Astrocyte (in vitro differentiated cells and primary cell): Measurements from ENCODE around the gene EPN2. TPM values are rescaled to one million over a fixed set of nuclear protein-coding genes. Genes with fewer than 3 reads are reported as not detected.

Source experiments
- DNase-seq: peaks from one replicate; pipeline ENCODE4 v3.0.0-alpha.2; 2010; ENCODE audit warnings: low read depth
- FAIRE-seq: peaks from 2 replicates; lab custom pipeline; 2011; peaks lifted over from hg19 to GRCh38; lab: Jason Lieb, UNC
- H2AFZ ChIP-seq: 2 replicates; pipeline ENCODE4 v1.6.0; 2012; ENCODE audit warnings: low read depth, low read length, inconsistent platforms
- H3K27ac ChIP-seq: 2 replicates; pipeline ENCODE4 v1.5.1; 2011; ENCODE audit warnings: low read depth, low read length, inconsistent platforms
- H3K27me3 ChIP-seq: 2 replicates; pipeline ENCODE4 v1.6.0; 2011; ENCODE audit warnings: low read length, inconsistent platforms; ENCODE audit not compliant: insufficient read depth
- H3K36me3 ChIP-seq: 2 replicates; pipeline ENCODE4 v1.5.1; 2011; ENCODE audit warnings: low read length, inconsistent platforms; ENCODE audit not compliant: insufficient read depth
- H3K4me1 ChIP-seq: 2 replicates; pipeline ENCODE4 v1.5.1; 2011; ENCODE audit warnings: low read length, inconsistent platforms; ENCODE audit not compliant: insufficient read depth
- H3K4me2 ChIP-seq: 2 replicates; pipeline ENCODE4 v1.6.0; 2012; ENCODE audit warnings: low read length, inconsistent platforms
- H3K4me3 ChIP-seq: 2 replicates; pipeline ENCODE4 v1.5.1; 2011; ENCODE audit warnings: low read depth, mild to moderate bottlenecking, low read length, inconsistent platforms; ENCODE audit not compliant: insufficient read depth
- H3K79me2 ChIP-seq: 2 replicates; pipeline ENCODE4 v1.6.0; 2012; ENCODE audit warnings: mild to moderate bottlenecking, low read length, inconsistent platforms; ENCODE audit not compliant: insufficient read depth
- H3K9ac ChIP-seq: 2 replicates; pipeline ENCODE4 v1.6.0; 2012; ENCODE audit warnings: mild to moderate bottlenecking, low read length, inconsistent platforms
- H3K9me3 ChIP-seq: 2 replicates; pipeline ENCODE4 v1.5.1; 2012; ENCODE audit warnings: low read depth, mild to moderate bottlenecking, low read length, inconsistent platforms; ENCODE audit not compliant: insufficient read depth
- H4K20me1 ChIP-seq: 2 replicates; pipeline ENCODE4 v1.6.0; 2012; ENCODE audit warnings: low read length, inconsistent platforms; ENCODE audit not compliant: insufficient read depth
- H3K27ac Mint-ChIP-seq: one replicate; pipeline ENCODE4 v1.8.0; 2021; ENCODE audit warnings: mild to moderate bottlenecking, mixed read lengths; ENCODE audit not compliant: unreplicated experiment
- H3K27me3 Mint-ChIP-seq: one replicate; pipeline ENCODE4 v1.8.0; 2021; ENCODE audit warnings: low read depth, mixed read lengths; ENCODE audit not compliant: unreplicated experiment
- H3K36me3 Mint-ChIP-seq: one replicate; pipeline ENCODE4 v1.8.0; 2021; ENCODE audit warnings: low read depth, mixed read lengths; ENCODE audit not compliant: unreplicated experiment
- H3K4me1 Mint-ChIP-seq: one replicate; pipeline ENCODE4 v1.8.0; 2021; ENCODE audit warnings: low read depth, mixed read lengths; ENCODE audit not compliant: unreplicated experiment
- H3K4me3 Mint-ChIP-seq: one replicate; pipeline ENCODE4 v1.8.0; 2021; ENCODE audit warnings: mild to moderate bottlenecking, moderate library complexity, mixed read lengths; ENCODE audit not compliant: unreplicated experiment
- H3K9me3 Mint-ChIP-seq: one replicate; pipeline ENCODE4 v1.8.0; 2021; ENCODE audit warnings: mild to moderate bottlenecking, mixed read lengths; ENCODE audit not compliant: unreplicated experiment
- EZH2 ChIP-seq: IDR thresholded peaks from 2 replicates; pipeline ENCODE4 v1.6.1; 2012; ENCODE audit warnings: mild to moderate bottlenecking, low read length, inconsistent platforms; ENCODE audit not compliant: insufficient read depth
- total RNA-seq: library from RNA; stranded (reverse); gene quantifications from 2 replicates; pipeline ENCODE4 v1.2.1, GENCODE V29; 2021
- TF ChIP-seq, protein P1 (sequence below): IDR thresholded peaks from 2 replicates; pipeline ENCODE4 v1.5.1; 2011; ENCODE audit warnings: low read depth, mild to moderate bottlenecking, inconsistent platforms, low read length, moderate library complexity; ENCODE audit not compliant: insufficient read depth

Gene EPN2
- total RNA-seq, 1 donor from 2014 or later, result 48.7 TPM

DNA sequence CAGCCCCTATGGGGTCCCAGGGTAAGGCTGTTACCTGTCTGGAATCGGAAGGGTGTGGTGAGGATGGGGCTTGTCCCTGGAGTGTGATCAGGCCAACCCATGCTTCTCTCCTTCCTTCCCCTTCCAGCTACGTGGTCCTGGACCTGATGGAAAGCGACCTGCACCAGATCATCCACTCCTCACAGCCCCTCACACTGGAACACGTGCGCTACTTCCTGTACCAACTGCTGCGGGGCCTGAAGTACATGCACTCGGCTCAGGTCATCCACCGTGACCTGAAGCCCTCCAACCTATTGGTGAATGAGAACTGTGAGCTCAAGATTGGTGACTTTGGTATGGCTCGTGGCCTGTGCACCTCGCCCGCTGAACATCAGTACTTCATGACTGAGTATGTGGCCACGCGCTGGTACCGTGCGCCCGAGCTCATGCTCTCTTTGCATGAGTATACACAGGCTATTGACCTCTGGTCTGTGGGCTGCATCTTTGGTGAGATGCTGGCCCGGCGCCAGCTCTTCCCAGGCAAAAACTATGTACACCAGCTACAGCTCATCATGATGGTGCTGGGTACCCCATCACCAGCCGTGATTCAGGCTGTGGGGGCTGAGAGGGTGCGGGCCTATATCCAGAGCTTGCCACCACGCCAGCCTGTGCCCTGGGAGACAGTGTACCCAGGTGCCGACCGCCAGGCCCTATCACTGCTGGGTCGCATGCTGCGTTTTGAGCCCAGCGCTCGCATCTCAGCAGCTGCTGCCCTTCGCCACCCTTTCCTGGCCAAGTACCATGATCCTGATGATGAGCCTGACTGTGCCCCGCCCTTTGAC is 143.5 kb downstream of the EPN2 start:
- H3K4me3 Mint-ChIP-seq, result no peak overlapping the region
- H3K27ac Mint-ChIP-seq, result no peak overlapping the region
- Histone ChIP-seq H3K4me1 (peaks cover 17% of the 10 kb centered on the region), H3K27me3 (no peaks in the 10 kb centered on the region), H3K4me3 (no peak overlapping the region), H3K9ac (no peak overlapping the region), H3K4me2 (no peak overlapping the region), H3K36me3 (peaks cover 21% of the 10 kb centered on the region), H3K9me3 (no peaks in the 10 kb centered on the region), H2AFZ (no peak overlapping the region), H3K79me2 (peaks cover 46% of the 10 kb centered on the region), H3K27ac (no peak overlapping the region), H4K20me1 (peaks cover 65% of the 10 kb centered on the region)
- H3K27me3 Mint-ChIP-seq, result no peaks in the 10 kb centered on the region
- no peak for FAIRE-seq
- no peak for TF ChIP-seq EZH2
- TF ChIP-seq, protein P1, sequence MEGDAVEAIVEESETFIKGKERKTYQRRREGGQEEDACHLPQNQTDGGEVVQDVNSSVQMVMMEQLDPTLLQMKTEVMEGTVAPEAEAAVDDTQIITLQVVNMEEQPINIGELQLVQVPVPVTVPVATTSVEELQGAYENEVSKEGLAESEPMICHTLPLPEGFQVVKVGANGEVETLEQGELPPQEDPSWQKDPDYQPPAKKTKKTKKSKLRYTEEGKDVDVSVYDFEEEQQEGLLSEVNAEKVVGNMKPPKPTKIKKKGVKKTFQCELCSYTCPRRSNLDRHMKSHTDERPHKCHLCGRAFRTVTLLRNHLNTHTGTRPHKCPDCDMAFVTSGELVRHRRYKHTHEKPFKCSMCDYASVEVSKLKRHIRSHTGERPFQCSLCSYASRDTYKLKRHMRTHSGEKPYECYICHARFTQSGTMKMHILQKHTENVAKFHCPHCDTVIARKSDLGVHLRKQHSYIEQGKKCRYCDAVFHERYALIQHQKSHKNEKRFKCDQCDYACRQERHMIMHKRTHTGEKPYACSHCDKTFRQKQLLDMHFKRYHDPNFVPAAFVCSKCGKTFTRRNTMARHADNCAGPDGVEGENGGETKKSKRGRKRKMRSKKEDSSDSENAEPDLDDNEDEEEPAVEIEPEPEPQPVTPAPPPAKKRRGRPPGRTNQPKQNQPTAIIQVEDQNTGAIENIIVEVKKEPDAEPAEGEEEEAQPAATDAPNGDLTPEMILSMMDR, result no peak
- DNase-seq, result no peak
- no peaks in the 10 kb centered on the region for H3K9me3 Mint-ChIP-seq
- peaks cover 26% of the 10 kb centered on the region for H3K36me3 Mint-ChIP-seq
- peaks cover 15% of the 10 kb centered on the region for H3K4me1 Mint-ChIP-seq

DNA sequence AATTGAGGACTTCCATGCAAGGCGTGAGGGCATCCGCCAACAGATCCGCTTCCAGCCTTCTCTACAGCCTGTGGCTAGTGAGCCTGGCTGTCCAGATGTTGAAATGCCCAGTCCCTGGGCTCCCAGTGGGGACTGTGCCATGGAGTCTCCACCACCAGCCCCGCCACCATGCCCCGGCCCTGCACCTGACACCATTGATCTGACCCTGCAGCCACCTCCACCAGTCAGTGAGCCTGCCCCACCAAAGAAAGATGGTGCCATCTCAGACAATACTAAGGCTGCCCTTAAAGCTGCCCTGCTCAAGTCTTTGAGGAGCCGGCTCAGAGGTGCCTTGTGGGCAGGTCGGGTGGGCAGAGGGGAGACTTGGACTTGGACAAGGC is 144.2 kb downstream of the EPN2 start:
- H3K4me2 ChIP-seq, result no peak overlapping the region
- FAIRE-seq, result no peak
- DNase-seq, result no peak
- H3K27me3 ChIP-seq, result no peaks in the 10 kb centered on the region
- peaks cover 19% of the 10 kb centered on the region for H3K4me1 Mint-ChIP-seq
- no peak overlapping the region for H3K4me3 ChIP-seq
- no peaks in the 10 kb centered on the region for H3K27me3 Mint-ChIP-seq
- H2AFZ ChIP-seq, result no peak overlapping the region
- H3K36me3 ChIP-seq, result peaks cover 21% of the 10 kb centered on the region
- H3K9me3 ChIP-seq, result no peaks in the 10 kb centered on the region
- no peak overlapping the region for H3K9ac ChIP-seq
- H3K27ac ChIP-seq, result no peak overlapping the region
- H4K20me1 ChIP-seq, result peaks cover 69% of the 10 kb centered on the region
- H3K27ac Mint-ChIP-seq, result no peak overlapping the region
- H3K36me3 Mint-ChIP-seq, result peaks cover 26% of the 10 kb centered on the region
- TF ChIP-seq, protein P1, result no peak
- no peaks in the 10 kb centered on the region for H3K9me3 Mint-ChIP-seq
- H3K79me2 ChIP-seq, result peaks cover 46% of the 10 kb centered on the region
- peaks cover 22% of the 10 kb centered on the region for H3K4me1 ChIP-seq
- H3K4me3 Mint-ChIP-seq, result no peak overlapping the region
